ENCODE results near the gene SLC38A11. TPM values are rescaled to one million over a fixed set of nuclear protein-coding genes. Genes with fewer than 3 reads are reported as not detected.
"Not testable (repeated sequence)": the region's sequence is repeated elsewhere in the genome, so short reads cannot be mapped to it uniquely, and the experiment has no call there.

Gene SLC38A11
- total RNA-seq: 5.0 TPM

- DNase-seq: peak; percentile 53
Measured at GRCh38 chr2:164954954-164955701, at the start of gene SLC38A11. Gene SLC38A11 (minus strand): TSS chr2:164955525. CDS start chr2:164955247, 278 bp downstream.

- DNase-seq: no peak
Measured at GRCh38 chr2:165003443-165004130, 48.3 kb upstream of the SLC38A11 start.

- no peak for DNase-seq
Measured at GRCh38 chr2:165002638-165003037, 47.3 kb upstream of the SLC38A11 start.

GRCh38 chr2:164994664-164995299 is 39.5 kb upstream of the SLC38A11 start:
- DNase-seq: not testable (repeated sequence)

- DNase-seq: no peak
Measured at GRCh38 chr2:164993287-164994016, 38.1 kb upstream of the SLC38A11 start.

GRCh38 chr2:164992818-164993217 is 37.5 kb upstream of the SLC38A11 start:
- no peak for DNase-seq

- not testable (repeated sequence) for DNase-seq
Measured at GRCh38 chr2:164992093-164992454, 36.7 kb upstream of the SLC38A11 start.

- not testable (repeated sequence) for DNase-seq
Measured at GRCh38 chr2:164991361-164992092, 36.2 kb upstream of the SLC38A11 start.

- not testable (repeated sequence) for DNase-seq
Measured at GRCh38 chr2:164990953-164991352, 35.6 kb upstream of the SLC38A11 start.

GRCh38 chr2:164988805-164989204 is 33.5 kb upstream of the SLC38A11 start:
- not testable (repeated sequence) for DNase-seq

- not testable (repeated sequence) for DNase-seq
Measured at GRCh38 chr2:164986027-164986426, 30.7 kb upstream of the SLC38A11 start.

GRCh38 chr2:164984428-164984827 is 29.1 kb upstream of the SLC38A11 start:
- no peak for DNase-seq

- no peak for DNase-seq
Measured at GRCh38 chr2:164981217-164981990, 26.1 kb upstream of the SLC38A11 start.

- DNase-seq: not testable (repeated sequence)
Measured at GRCh38 chr2:164980688-164981087, 25.4 kb upstream of the SLC38A11 start.

- DNase-seq: no peak
Measured at GRCh38 chr2:164979113-164979512, 23.8 kb upstream of the SLC38A11 start.

- DNase-seq: not testable (repeated sequence)
Measured at GRCh38 chr2:164976875-164977470, 21.6 kb upstream of the SLC38A11 start.

GRCh38 chr2:164976301-164976700 is 21.0 kb upstream of the SLC38A11 start:
- DNase-seq: no peak

- DNase-seq: no peak
Measured at GRCh38 chr2:164975891-164976290, 20.6 kb upstream of the SLC38A11 start.

GRCh38 chr2:164974221-164974620 is 18.9 kb upstream of the SLC38A11 start:
- no peak for DNase-seq

GRCh38 chr2:164972216-164972615 is 16.9 kb upstream of the SLC38A11 start:
- DNase-seq: no peak
